ENCODE results near the gene USP6. TPM values are rescaled to one million over a fixed set of nuclear protein-coding genes. Genes with fewer than 3 reads are reported as not detected.
"Not testable (repeated sequence)": the region's sequence is repeated elsewhere in the genome, so short reads cannot be mapped to it uniquely, and the experiment has no call there.

Gene USP6
- total RNA-seq, 1 donor, result 2.2 TPM

DNA sequence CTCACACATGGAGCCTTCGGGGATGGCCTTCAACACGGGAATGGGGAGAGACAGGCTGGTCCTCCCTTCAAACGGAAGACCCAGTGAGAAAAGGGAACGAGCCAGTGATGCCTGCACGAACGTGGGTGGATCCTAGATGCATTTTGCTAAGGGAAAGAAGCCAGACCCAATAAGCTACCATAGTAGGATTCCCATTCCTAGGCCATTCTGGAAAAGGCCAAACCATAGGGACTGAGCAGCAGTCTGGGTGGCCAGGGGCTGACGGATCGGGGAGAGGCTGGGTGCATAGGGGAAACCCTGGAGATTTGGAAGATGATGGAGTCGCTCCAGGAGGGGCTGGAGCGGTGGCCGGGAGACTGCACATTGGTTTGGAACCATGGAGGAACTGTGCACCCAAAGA, 18.7 kb downstream of the USP6 start:
- not testable (repeated sequence) for DNase-seq (ENCODE audit: low read depth in 2 of 3, low spot score in 2 of 3)

- not testable (repeated sequence) for DNase-seq (ENCODE audit: low read depth in 2 of 3, low spot score in 2 of 3)
Observed at GRCh38 chr17:5135131-5135712, 19.4 kb downstream of the USP6 start.

- no peak for DNase-seq (ENCODE audit: low read depth in 2 of 3, low spot score in 2 of 3)
Observed at GRCh38 chr17:5135726-5136579, 20.1 kb downstream of the USP6 start.

- not testable (repeated sequence) for DNase-seq (ENCODE audit: low read depth in 2 of 3, low spot score in 2 of 3)
Observed at GRCh38 chr17:5136580-5137412, 21.0 kb downstream of the USP6 start.

DNA sequence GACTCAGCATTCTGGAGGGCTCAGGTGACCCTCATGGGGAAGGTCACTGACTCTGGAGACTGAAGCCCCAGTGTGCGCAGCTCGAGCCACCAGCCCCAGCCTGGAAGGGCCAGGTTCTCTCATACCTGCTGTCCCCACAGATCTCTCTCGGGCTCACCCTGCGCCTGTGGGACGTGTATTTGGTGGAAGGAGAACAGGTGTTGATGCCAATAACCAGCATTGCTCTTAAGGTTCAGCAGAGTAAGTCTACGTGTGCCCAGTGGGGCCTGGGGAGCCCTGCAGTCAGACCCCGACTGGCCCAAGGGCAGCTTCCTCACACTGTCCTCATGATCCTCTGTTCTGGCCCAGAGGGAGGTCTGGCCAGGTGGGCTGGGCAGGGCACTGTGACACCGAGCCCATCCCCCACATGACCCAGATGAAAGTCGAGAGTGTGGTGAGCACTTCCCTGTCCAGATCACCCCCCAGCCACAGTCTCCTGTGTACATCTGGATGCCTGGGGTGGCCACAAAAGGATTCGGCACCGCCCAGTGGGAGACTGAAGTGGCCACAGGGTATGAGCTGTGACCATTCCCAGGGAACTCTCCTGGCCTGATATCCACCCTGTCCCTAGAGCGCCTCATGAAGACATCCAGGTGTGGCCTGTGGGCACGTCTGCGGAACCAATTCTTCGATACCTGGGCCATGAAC, 21.8 kb downstream of the USP6 start:
- not testable (repeated sequence) for DNase-seq (ENCODE audit: low read depth in 2 of 3, low spot score in 2 of 3)

DNA sequence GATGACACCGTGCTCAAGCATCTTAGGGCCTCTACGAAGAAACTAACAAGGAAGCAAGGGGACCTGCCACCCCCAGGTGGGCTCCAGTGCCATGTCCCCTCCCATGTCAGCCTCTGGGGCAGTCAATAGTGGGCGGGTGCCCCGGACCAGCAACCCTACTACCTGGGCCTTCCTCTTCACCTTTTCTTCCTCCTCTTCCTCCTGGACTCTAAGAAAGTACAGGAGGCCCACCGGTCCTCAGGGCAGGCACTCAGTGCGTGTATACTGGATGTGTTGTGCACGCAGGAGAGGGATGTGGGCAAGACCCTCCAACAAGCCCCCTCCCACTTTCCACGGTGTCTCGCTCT, 22.3 kb downstream of the USP6 start:
- not testable (repeated sequence) for DNase-seq (ENCODE audit: low read depth in 2 of 3, low spot score in 2 of 3)

DNA sequence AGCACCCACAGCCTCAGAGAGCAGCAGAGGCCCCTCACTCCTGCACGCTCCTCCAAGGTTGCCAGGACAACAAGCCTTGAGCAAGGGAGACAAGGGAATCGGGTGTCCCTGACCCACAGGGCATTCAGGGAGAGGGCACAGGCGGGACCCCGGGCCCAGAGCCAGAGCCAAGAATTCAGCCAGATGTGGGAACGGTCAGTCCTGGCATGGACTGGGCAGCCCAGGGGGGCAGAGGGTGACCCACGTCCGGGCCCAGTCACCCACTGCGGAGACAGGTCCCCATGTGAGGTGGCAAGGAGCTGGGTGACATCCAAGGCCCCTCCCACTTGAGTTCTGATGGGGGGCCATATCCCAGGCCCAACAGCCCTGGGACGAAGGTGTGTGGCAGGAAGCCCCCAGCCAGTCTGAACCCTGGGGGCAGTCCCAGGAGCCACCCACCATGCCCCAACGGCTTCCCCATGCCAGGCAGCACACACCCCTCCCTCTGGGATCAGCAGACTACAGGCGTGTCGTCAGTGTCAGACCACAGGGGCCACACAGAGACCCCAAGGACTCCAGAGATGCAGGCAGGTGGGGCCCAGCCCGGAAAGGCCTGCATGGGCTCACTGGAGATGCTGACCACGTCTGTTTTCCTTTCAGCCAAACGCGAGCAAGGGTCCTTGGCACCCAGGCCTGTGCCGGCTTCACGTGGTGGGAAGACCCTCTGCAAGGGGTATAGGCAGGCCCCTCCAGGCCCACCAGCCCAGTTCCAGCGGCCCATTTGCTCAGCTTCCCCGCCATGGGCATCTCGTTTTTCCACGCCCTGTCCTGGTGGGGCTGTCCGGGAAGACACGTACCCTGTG, 23.0 kb downstream of the USP6 start:
- DNase-seq (ENCODE audit: low read depth in 2 of 3, low spot score in 2 of 3), result no peak

GRCh38 chr17:5139458-5139732, 23.6 kb downstream of the USP6 start:
- no peak for DNase-seq (ENCODE audit: low read depth in 2 of 3, low spot score in 2 of 3)

GRCh38 chr17:5142877-5143276, 27.0 kb downstream of the USP6 start:
- not testable (repeated sequence) for DNase-seq (ENCODE audit: low read depth in 2 of 3, low spot score in 2 of 3)

DNA sequence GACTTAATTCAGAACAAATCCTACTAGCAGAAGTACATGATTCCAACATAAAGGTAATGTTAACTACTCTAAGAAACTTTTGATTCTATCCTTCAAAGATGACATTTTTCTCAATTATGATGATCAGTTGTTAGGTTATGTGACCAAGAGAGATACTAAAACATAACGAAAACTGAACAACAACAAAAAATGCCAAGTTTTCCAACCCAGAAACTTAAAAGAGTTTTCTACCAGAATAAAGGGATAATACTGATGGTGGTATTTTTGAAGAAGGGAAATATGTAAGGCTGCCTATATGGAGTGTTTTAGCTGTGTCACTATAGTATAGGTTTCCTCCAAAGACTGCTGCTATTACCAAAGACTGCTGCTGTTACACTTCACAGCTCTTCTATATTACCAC, 30.3 kb downstream of the USP6 start:
- not testable (repeated sequence) for DNase-seq (ENCODE audit: low read depth in 2 of 3, low spot score in 2 of 3)

DNA sequence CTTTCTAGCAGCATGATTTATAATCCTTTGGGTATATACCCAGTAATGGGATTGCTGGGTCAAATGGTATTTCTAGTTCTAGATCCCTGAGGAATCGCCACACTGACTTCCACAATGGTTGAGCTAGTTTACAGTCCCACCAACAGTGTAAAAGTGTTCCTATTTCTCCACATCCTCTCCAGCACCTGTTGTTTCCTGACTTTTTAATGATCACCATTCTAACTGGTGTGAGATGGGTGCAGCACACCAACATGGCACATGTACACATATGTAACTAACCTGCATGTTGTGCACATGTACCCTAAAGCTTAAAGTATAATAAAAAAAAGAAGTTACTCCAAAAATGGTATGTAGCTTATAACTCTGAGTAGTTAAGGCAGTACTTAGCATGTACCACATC, 44.9 kb downstream of the USP6 start:
- not testable (repeated sequence) for DNase-seq (ENCODE audit: low read depth in 2 of 3, low spot score in 2 of 3)

DNA sequence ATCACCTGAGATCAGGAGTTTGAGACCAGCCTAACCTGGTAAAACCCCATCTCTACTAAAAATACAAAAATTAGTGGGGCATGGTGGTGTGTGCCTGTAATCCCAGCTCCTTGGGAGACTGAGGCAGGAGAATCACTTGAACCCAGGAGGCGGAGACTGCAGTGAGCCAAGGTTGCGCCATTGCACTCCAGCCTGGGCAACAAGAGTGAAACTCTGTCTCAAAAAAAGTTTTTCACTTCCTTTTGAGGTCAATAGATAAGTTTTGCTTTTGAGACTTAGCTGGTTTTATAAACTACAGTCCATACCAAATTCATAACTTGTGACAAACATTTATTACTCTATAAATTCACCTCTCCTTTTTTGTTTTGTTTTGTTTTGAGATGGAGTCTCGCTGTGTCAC, 46.0 kb downstream of the USP6 start:
- not testable (repeated sequence) for DNase-seq (ENCODE audit: low read depth in 2 of 3, low spot score in 2 of 3)

GRCh38 chr17:5164436-5164835, 48.6 kb downstream of the USP6 start:
- DNase-seq (ENCODE audit: low read depth in 2 of 3, low spot score in 2 of 3), result peak in 1 of 3 donors; percentile 57

DNA sequence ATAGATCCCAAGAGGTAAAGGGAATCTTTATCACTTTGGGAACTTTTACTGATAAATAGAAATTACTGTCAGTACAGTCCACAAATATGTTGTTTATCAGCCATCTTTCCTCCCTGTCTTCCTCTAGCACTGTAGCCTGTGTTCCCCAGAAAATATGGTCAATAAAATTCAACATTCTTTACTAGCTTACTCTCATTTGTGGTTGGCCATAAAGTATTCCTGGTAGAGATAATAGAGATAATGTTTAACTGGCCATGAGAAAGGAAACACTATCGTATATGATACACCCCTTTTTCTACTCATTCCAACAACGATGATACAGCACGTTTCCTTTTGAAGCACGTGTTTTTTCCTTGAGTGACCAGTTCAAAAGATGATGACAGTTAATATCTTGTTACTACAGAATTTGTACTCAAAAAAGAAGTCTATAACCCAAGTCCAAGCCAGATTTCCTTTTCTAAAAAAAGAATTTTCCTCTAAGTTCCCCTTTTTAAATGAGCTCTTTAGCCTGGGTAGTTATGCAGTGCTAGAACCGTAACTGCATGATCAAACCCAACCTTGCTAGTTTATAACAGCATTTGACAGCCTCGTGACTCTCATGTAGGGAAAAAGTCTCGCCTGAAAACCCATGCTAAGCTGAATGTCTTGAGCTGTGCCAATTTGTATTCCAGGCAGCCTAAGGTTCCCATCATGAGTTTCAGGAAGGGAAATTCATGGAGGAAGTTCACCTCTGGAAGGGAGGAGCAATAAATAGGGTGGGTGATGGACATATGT, 50.1 kb downstream of the USP6 start:
- peak in 2 of 3 donors; percentile 27 to 58 for DNase-seq (ENCODE audit: low read depth in 2 of 3, low spot score in 2 of 3)

DNA sequence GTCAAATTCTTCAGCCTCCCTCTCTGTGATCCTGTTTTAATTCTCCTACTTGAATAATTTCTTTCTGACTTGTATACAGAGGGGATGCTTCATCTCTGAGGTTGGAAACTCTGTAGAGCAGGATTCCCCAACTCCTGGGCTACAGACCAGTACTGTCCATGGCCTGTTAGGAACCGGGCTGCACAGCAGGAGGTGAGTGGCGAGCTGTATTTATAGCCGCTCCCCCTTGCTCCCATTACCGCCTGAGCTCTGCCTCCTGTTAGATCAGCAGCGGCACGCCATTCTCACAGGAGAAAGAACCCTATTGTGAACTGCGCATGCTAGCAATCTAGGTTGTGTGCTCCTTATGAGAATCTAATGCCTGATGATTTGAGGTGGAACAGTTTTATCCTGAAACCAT, 59.2 kb downstream of the USP6 start:
- not testable (repeated sequence) for DNase-seq (ENCODE audit: low read depth in 2 of 3, low spot score in 2 of 3)

- DNase-seq (ENCODE audit: low read depth in 2 of 3, low spot score in 2 of 3), result no peak
Observed at GRCh38 chr17:5179003-5179402, 63.2 kb downstream of the USP6 start.

GRCh38 chr17:5181509-5182305, 65.9 kb downstream of the USP6 start:
- no peak for DNase-seq (ENCODE audit: low read depth in 2 of 3, low spot score in 2 of 3)

DNA sequence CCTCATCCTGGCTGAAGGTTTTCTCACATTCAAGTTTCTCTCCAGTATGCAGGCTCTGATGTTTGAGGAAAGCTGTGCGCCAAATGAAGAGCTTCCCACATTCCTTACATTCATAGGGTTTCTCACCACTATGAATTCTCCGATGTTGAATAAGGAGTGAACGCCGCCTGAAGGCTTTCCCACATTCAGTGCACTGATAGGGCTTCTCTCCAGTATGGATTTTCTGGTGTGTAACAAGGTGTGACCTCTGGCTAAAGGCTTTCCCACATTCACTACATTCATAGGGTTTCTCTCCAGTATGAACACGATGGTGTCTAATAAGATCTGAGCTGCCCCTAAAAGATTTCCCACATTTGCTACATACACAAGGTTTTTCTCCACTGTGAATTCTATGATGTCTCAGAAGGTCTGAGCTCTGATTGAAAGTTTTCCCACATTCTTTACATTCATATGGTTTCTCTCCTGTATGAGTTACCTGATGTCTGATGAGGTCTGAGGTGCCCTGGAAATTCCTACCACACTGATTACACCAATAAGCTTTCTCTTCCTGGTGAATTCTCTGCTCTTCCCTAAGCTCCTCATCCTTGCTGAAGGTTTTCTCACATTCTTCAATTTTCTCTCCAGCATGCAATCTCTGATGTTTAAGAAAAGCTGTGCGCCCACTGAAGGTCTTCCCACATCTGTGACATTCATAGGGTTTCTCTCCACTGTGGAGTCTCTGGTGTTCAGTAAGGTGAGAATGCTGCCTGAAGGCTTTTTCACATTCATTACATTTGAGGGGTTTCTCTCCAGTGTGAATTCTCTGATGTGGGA, 67.0 kb downstream of the USP6 start:
- no peak for DNase-seq (ENCODE audit: low read depth in 2 of 3, low spot score in 2 of 3)

Measured in hematopoietic multipotent progenitor cell (in vitro differentiated cells).